Heart right ventricle (tissue), 16 donors: Measurements from ENCODE around the gene CEP72. TPM values are rescaled to one million over a fixed set of nuclear protein-coding genes. Genes with fewer than 3 reads are reported as not detected.
A peak's percentile ranks its signal among the peaks of the same experiment; 100 is the strongest.

Experiments
- ATAC-seq, 8 donors: fragments of 200-7000 bp; cut with Tn5 transposase; one replicate each; pipeline ENCODE4 v1.9.1; 2020; ENCODE audit warnings: mild to moderate bottlenecking in 8 of 8, moderate library complexity in 8 of 8, moderate number of reproducible peaks in 1 of 8
- DNase-seq, 2 donors: peaks; one replicate each; pipeline ENCODE4 v3.0.0-alpha.2; 2020
- H3K27ac ChIP-seq, 10 donors: fragments of 200-600 bp; sonication (generic) in 2 of 10; one replicate each; pipeline versions ENCODE4 v1.5.0 to v1.8.0; 2020 to 2022; ENCODE audit warnings: mild to moderate bottlenecking in 3 of 10
- H3K27me3 ChIP-seq, 7 donors: fragments of 200-600 bp; one replicate each; pipeline ENCODE4 v1.8.0; 2021 to 2022; ENCODE audit warnings: mild to moderate bottlenecking in 2 of 7
- H3K36me3 ChIP-seq, 9 donors: fragments of 200-600 bp; sonication (generic) in 1 of 9; one replicate each; pipeline versions ENCODE4 v1.5.0 to v1.8.0; 2020 to 2022; ENCODE audit warnings: mild to moderate bottlenecking in 2 of 9
- H3K4me1 ChIP-seq, 9 donors: fragments of 200-600 bp; sonication (generic) in 1 of 9; one replicate each; pipeline versions ENCODE4 v1.5.0 to v1.8.0; 2020 to 2022; ENCODE audit warnings: mild to moderate bottlenecking in 4 of 9
- H3K4me3 ChIP-seq, 10 donors: fragments of 200-600 bp; sonication (generic) in 2 of 10; one replicate each; pipeline versions ENCODE4 v1.5.0 to v1.8.0; 2020 to 2022; ENCODE audit warnings: mild to moderate bottlenecking in 7 of 10, moderate library complexity in 2 of 10
- H3K9me3 ChIP-seq, 11 donors: fragments of 200-600 bp in 10 of 11; sonication (generic) in 2 of 11; one replicate each; pipeline versions ENCODE4 v1.5.0 to v1.8.0; 2013 to 2022; ENCODE audit warnings: mild to moderate bottlenecking in 2 of 11, control low read depth in 1 of 11, moderate library complexity in 1 of 11
- WGBS, 2 donors: extraction: QIAGEN DNeasy Blood & Tissue Kit; methylation state at CpG; one replicate each; pipeline ENCODE4 v1.1.7; 2013; ENCODE audit warnings: inconsistent platforms in 1 of 2; 5-methylcytosine and 5-hydroxymethylcytosine counted together
- intact Hi-C, 10 donors: fragments of 100-400 bp; cut with DNase I; formaldehyde crosslinking; loops; one replicate each; pipeline versions ENCODE4 v1.11.1 to v1.14.2; 2022
- polyA plus RNA-seq, 2 donors: library from polyadenylated mRNA; stranded (reverse); fragments of 200-250 nt; gene quantifications; one replicate each; pipeline ENCODE4 v1.2.3, GENCODE V29; 2013
- total RNA-seq, 10 donors: library from RNA; stranded (reverse); fragmentation: NEBNext Ultra II Directional in 3 of 10; extraction: Animal tissue kit (Norgen Biotek cat#: 25700) in 3 of 10; gene quantifications; one replicate each; pipeline versions ENCODE4 v1.2.1 to v1.2.4, GENCODE V29; 2021 to 2023
- TF ChIP-seq, protein P1 (sequence below), 9 donors: fragments of 200-600 bp; sonication (generic) in 2 of 9; IDR thresholded peaks; one replicate each; pipeline versions ENCODE4 v1.5.0 to v1.8.0; 2021 to 2022; ENCODE audit warnings: antibody characterized with exemption in 9 of 9, mild to moderate bottlenecking in 5 of 9, moderate library complexity in 1 of 9
- donor health status: Arrhythmogenic right ventricular cardiomyopathy.
- donor health status: ischemic (EF 13 %, LVEDD 7.1; RV severe dilation, severe dysfunction).
- donor health status: healthy with polysubstance abuse.
- donor health status: DM: no; HTN: yes; CAD: no.
- donor health status: DM: no; HTN: no; CAD: no.
- donor health status: ischemic (EF 25% LVEDD 6.9; RV normal size, moderate dysfunction).
- donor health status: ischemic (EF 25% LVEDD 5.7; RV mildly dilated, moderate dysfunction).
- donor health status: healthy.
- donor health status: DM: yes; HTN: yes; CAD: no.
- donor health status: Ischemic cardiomyopathy.
- donor health status: ischemic (EF 35%, LVEDD 5.7; RV mildly dilated, moderate dysfunction).
- donor health status: nonischemic (EF 11% LVEDD 7.7; RV severe dilation, severe dysfunction).
- donor health status: DM: yes; HTN: yes; CAD: no.
- donor health status: PGD.
- donor health status: ischemic (EF 29% LVEDD 5.4; RV normal size, mild dysfunction).
- donor health status: nonischemic (EF 23%, LVEDD 6.1; RV moderate dilation, normal function).

CEP72 gene
- total and polyA plus RNA-seq, 12 donors: 0.66 to 2.4 (median 1.4) TPM

DNA sequence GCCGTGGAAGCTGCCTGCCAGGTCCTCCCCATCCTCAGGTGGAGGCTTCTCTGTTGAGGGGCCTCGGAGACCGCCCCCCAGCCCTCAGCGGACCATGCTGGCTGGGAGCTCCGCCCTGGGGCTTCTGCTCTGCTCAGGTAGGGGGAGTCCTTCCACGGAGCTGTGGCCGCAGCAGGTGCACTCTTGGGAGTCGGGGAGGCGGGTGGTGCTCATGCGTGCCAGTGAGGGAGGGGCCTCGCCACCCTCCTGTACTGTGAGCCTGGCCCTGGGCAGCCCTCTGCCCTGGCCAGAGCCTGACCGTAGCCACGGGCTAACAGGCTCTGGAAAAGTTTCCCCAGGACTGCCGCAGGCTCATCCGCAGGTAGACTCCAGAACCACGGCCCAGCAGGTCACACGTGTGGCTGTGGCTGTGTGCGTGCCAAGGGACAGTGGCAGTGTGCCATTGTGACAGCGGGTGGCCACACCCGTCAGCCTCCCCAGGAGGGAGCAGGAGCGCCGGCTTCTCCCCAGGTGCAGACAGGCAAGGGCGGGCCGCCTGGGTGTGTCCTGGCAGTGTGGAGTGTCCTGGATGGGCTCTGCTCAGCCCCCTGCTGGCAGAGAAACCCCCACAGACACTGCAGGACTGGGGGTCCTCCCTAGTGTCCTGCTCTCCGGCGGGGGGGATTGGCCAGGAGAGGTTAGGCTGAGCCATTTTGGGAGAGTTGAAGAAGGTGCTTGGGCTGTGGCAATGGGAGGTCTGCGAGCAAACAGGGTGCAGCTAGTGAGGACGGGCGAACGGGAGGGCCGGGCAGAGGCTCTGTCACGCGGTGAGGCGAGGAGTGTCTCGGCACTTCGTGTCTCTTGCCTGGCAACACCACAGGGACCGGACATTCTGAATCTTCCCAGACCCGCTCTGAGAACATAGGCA lies 51.5 kb downstream of the CEP72 start:
- ATAC-seq: peak in 5 of 8 donors; percentile 11 to 35 (median 24)
- no peaks in the 10 kb centered on the region for H3K27me3 ChIP-seq
- TF ChIP-seq, protein P1, sequence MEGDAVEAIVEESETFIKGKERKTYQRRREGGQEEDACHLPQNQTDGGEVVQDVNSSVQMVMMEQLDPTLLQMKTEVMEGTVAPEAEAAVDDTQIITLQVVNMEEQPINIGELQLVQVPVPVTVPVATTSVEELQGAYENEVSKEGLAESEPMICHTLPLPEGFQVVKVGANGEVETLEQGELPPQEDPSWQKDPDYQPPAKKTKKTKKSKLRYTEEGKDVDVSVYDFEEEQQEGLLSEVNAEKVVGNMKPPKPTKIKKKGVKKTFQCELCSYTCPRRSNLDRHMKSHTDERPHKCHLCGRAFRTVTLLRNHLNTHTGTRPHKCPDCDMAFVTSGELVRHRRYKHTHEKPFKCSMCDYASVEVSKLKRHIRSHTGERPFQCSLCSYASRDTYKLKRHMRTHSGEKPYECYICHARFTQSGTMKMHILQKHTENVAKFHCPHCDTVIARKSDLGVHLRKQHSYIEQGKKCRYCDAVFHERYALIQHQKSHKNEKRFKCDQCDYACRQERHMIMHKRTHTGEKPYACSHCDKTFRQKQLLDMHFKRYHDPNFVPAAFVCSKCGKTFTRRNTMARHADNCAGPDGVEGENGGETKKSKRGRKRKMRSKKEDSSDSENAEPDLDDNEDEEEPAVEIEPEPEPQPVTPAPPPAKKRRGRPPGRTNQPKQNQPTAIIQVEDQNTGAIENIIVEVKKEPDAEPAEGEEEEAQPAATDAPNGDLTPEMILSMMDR (IDR thresholded peaks at IDR 0.05): no peak
- no peaks in the 10 kb centered on the region for H3K4me1 ChIP-seq
- no peaks in the 10 kb centered on the region for H3K9me3 ChIP-seq
- intact Hi-C loops: no loop called here
- no peak overlapping the region for H3K27ac ChIP-seq
- H3K4me3 ChIP-seq: no peak overlapping the region
- no peak for DNase-seq
- 92 to 93% methylated on average over 35 to 38 of the region's 38 CpGs for WGBS, 2 donors
- peaks cover 0 to 65% (median 0%) of the 10 kb centered on the region in 9 donors for H3K36me3 ChIP-seq

DNA sequence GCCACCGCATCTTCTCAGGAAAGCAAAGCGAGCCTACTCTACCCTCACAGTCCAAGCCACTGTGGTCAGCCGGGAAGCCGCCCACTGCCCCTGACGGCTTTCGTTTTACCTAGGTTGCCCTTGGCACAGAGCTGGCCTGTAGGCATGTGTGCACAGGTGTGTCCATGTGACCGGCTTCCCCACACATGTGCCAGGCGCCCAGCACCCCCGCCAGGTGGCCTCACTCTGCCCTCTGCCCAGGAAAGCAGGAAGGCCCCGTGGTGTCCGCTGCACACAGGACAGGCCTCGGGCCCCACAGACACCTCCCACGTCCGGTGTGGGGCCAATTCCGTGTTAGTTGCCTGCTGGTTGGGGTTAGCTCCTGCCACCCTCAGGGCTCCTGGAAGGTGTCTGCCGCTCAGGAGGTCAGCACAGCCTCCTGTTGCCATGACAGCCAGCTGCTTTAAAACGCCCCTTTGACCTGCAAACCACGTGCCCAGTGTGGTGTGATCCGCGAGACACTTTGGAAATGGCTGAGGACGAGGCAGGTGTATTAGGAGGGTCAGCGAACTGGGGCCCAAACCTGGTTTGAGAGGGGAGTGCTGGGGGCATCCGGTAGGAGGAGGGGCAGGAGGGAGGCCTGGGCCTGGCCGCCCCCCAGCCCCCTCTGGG lies 52.3 kb downstream of the CEP72 start:
- Histone ChIP-seq H3K9me3 (no peaks in the 10 kb centered on the region), H3K4me3 (no peak overlapping the region), H3K27me3 (no peaks in the 10 kb centered on the region), H3K4me1 (peaks cover 0 to 4% (median 0%) of the 10 kb centered on the region in 9 donors), H3K36me3 (peaks cover 0 to 59% (median 0%) of the 10 kb centered on the region in 9 donors), H3K27ac (no peak overlapping the region)
- TF ChIP-seq, protein P1 (IDR thresholded peaks at IDR 0.05): no peak
- DNase-seq: no peak
- intact Hi-C loops: no loop called here
- no peak for ATAC-seq
- 93 to 94% methylated on average over 24 of the region's 24 CpGs for WGBS, 2 donors

DNA sequence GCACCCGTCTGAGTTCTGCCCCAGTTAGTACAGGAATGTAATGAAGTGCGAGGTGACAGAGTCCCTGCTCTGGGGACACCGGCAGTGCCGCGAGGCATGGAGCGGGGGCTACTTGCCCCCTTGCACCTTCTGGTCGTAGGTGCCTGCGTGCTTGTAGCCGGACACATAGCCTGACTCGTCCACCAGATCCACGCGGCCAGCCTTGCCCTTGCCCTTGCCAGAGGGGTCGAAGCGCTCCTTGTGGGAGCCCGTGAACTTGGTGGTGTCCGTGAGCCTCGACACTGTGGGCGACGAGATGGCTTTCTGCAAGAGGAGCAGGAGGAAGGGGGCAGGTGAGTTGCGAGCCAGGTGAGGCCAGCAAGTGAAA lies 52.8 kb downstream of the CEP72 start:
- H3K4me3 ChIP-seq: no peak overlapping the region
- TF ChIP-seq, protein P1 (IDR thresholded peaks at IDR 0.05): no peak
- ATAC-seq (no peak), DNase-seq (no peak)
- no peaks in the 10 kb centered on the region for H3K9me3 ChIP-seq
- peaks cover 0 to 54% (median 0%) of the 10 kb centered on the region in 9 donors for H3K36me3 ChIP-seq
- H3K4me1 ChIP-seq: peaks cover 0 to 4% (median 0%) of the 10 kb centered on the region in 9 donors
- H3K27ac ChIP-seq: no peak overlapping the region
- intact Hi-C loops: no loop called here
- H3K27me3 ChIP-seq: no peaks in the 10 kb centered on the region
- 94 to 97% methylated on average over 20 of the region's 20 CpGs for WGBS, 2 donors

DNA sequence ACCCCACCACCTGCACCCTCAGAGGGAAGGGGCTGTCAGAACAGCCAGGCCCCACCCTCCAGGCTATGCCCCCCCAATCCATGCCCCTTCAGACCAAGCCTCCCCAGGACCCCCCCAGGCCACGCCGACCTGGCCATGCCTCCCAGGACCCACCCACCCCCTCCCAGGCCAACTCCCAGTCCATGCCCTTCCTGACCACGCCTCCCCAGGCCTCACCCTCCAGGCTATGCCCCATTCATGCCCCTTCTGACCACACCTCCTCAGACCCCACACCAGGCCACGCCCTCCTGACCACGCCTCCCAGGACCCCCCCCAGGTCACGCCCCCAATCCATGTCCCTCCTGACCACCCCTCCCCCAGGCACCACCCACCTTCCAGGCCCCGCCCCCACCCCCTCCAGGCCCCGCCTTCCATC lies 53.4 kb downstream of the CEP72 start:
- H3K27me3 ChIP-seq: no peaks in the 10 kb centered on the region
- H3K9me3 ChIP-seq: no peaks in the 10 kb centered on the region
- 74 to 97% methylated on average over 6 to 8 of the region's 8 CpGs for WGBS, 2 donors
- TF ChIP-seq, protein P1 (IDR thresholded peaks at IDR 0.05): no peak
- intact Hi-C loops: no loop called here
- no peak for ATAC-seq
- H3K4me3 ChIP-seq: no peak overlapping the region
- no peak overlapping the region for H3K27ac ChIP-seq
- peaks cover 0 to 52% (median 0%) of the 10 kb centered on the region in 9 donors for H3K36me3 ChIP-seq
- peaks cover 0 to 4% (median 0%) of the 10 kb centered on the region in 9 donors for H3K4me1 ChIP-seq
- DNase-seq: no peak
